Omental fat pad (tissue), 4 donors: ENCODE results near the gene SSTR1. TPM values are rescaled to one million over a fixed set of nuclear protein-coding genes. Genes with fewer than 3 reads are reported as not detected.

Source experiments
- ATAC-seq: fragments of 150-250 bp; one replicate; pipeline ENCODE4 v1.9.1; 2016; ENCODE audit warnings: mild to moderate bottlenecking, moderate library complexity; ENCODE audit not compliant: low FRiP score
- DNase-seq: peaks from one replicate; pipeline ENCODE4 v3.0.0-alpha.2; 2019; ENCODE audit warnings: low spot score
- total RNA-seq, 4 donors: library from RNA; depleted of rRNA; stranded (reverse); fragments of >200 nt; gene quantifications; one replicate each; pipeline ENCODE4 v1.1.0, GENCODE V29; 2016
- TF ChIP-seq, protein P1 (sequence below), 3 donors: fragments of 450-650 bp; IDR thresholded peaks; one replicate each; pipeline ENCODE4 v1.5.1; 2016 to 2017; ENCODE audit warnings: antibody characterized with exemption in 3 of 3, mild to moderate bottlenecking in 3 of 3, moderate library complexity in 2 of 3

SSTR1 gene
- total RNA-seq, 4 donors from 2014 or later, result 0.19 to 1.4 (median 0.55) TPM

DNA sequence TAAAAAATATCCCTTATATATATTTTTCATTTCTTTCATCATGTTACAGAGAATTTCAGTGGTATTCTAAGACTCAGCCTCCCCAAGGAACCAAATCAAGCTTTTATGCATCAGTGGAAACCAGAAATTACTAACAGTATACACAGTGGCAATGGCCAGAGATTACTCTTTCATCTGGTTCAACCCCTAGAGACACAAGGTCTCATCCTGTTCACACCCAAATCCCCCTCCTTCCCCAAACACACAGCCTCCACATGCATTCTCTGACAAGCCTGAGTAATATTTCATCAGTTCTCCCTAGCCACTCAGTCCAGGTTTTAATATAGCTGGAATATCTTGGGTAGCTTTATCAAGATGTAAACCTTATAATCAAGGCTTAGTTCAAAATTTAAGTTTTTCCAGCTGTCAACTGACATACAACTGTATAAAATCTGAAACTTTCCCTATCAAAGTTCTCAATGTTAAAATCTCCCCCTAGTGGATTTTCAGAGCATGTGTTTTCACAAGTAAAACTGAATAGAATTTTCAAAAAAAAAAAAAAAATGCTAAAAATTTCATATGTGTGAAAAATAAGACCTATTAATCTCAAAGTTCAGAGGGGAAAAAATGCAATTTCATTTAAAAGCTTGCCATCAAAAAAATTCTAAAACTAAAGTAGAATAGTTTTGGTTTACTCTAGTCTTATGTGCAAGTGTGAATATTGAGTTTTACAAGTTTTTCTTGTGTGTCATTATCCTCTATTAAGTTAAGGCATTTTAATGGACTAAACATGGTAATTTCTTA, 10.5 kb upstream of the SSTR1 start:
- TF ChIP-seq, protein P1, sequence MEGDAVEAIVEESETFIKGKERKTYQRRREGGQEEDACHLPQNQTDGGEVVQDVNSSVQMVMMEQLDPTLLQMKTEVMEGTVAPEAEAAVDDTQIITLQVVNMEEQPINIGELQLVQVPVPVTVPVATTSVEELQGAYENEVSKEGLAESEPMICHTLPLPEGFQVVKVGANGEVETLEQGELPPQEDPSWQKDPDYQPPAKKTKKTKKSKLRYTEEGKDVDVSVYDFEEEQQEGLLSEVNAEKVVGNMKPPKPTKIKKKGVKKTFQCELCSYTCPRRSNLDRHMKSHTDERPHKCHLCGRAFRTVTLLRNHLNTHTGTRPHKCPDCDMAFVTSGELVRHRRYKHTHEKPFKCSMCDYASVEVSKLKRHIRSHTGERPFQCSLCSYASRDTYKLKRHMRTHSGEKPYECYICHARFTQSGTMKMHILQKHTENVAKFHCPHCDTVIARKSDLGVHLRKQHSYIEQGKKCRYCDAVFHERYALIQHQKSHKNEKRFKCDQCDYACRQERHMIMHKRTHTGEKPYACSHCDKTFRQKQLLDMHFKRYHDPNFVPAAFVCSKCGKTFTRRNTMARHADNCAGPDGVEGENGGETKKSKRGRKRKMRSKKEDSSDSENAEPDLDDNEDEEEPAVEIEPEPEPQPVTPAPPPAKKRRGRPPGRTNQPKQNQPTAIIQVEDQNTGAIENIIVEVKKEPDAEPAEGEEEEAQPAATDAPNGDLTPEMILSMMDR (IDR thresholded peaks at IDR 0.05), result no peak
- ATAC-seq (no peak), DNase-seq (no peak)

DNA sequence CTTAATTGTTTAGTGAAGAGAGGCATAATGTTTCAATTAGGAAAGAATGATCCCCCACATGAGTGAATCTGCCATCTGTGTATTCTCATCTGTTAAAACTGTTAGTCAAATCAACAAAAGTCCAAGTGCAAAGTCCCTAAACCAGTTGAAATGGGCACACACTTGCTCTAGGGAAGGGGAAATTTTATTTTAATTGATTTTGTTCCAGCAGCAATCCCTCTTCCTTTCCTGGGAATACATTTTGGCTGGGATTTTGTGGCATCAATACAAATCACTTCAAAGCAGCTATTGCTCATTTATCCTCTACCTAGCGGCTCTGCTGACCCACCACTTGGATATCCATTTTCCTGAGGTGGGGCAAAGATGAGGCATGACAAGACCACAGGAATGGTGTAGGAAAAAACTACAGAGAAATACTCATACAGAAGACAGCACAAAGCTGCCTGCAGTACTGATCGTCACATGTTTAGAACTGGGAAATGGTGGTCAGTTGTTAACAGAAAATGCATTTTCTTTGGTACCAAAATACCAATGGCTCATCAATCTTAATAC, 9.8 kb upstream of the SSTR1 start:
- no peak for DNase-seq
- ATAC-seq, result no peak
- TF ChIP-seq, protein P1 (IDR thresholded peaks at IDR 0.05), result no peak

DNA sequence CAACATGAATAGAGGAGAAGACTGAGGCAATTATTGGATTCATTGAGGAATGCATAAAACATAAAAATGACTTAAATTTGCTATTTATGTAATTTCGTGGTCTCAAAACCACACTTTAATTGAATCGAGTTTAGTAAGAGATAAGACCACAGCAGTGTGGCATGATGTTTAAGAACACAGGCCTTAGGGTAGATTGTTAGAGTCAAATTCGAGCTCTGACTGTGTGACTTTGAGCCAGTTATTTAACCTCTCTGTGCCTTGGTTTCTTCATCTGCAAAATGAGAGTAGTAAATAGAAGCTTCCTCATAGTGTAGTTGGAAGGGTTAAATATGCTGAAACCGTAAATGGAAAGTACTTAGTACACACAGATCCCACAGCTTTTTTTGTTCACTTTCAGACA, 9.3 kb upstream of the SSTR1 start:
- ATAC-seq, result no peak
- TF ChIP-seq, protein P1 (IDR thresholded peaks at IDR 0.05), result no peak
- no peak for DNase-seq

DNA sequence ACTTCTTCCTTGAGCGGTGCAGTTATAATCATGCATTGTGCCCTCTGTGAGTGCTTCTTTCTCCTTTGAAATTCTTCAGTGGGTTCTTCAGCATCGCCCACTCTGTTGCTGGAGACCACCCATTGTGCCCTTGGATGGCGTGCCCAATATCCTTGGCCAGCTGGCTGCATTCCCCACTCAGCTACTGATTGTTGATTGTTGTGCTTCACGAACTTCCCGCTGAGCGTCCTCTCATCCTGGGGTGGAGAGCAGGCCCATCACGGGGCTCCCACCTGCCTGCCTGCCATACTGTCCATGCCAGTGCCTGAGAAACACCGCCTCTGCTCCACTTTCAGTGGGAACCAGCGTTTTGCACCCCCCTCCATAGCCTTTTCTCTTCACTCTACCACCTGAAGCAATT, 8.6 kb upstream of the SSTR1 start:
- TF ChIP-seq, protein P1 (IDR thresholded peaks at IDR 0.05), result no peak
- no peak for DNase-seq
- ATAC-seq, result no peak

DNA sequence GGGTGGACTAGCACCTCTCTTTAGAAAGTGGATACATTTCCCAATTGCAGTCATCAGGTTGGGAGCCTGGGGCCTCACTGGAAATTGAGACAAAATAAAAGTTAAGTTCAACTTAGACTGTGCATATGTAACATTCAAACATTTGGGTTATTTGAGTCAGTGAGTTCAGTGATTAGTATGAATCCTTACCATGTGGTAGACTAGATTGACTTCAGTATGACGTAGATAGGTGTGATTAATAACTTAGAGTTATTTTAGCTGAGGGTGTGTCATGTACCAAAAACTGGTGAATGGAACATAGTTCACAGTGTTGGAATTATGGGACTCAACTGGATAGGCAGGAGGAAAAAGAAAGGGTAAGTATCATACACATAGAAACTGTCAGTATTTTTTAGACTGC, 8.0 kb upstream of the SSTR1 start:
- TF ChIP-seq, protein P1 (IDR thresholded peaks at IDR 0.05), result no peak
- peak; percentile 44 for ATAC-seq

DNA sequence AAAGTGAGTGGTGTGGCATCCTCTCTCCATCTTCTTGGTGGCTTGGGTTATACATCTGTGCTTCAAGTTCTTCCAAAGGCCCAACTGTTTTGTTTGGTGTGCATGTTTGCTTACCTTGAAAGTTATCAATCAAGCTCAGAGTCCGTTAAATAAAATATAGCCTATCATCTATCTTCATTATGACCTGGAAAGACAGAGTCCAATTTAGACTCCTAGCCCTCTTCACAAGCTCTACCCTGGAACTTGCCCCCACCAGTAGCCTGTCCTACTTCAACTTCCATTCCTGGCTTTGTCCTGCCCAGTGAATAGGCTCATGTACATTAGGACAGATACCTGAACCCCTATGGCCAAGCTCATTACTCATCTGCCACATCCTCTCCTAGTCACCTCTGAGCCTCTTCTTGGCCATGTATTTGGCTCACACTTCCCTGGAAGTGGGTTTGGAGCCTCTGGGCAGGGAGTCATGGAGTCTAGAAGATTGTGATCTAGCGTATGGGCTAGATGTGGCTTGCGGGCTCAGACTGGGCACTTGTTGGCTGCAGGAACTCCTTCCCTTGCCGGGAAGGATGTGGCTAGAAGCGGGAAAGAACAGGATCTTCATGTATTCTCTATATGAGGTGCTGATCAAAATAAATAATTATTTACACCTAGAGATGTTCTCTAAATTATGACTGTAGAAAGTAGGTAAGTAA, 6.4 kb upstream of the SSTR1 start:
- TF ChIP-seq, protein P1 (IDR thresholded peaks at IDR 0.05), result no peak
- no peak for DNase-seq
- no peak for ATAC-seq

More for the DNA sequence above, 8.0 kb upstream of the SSTR1 start:
- DNase-seq, result no peak
